Measurements from ENCODE around the gene CFAP221.

- TF ChIP-seq CTCF (IDR thresholded peaks at IDR 0.05) (no peak), POLR2A (IDR thresholded peaks at IDR 0.05) (no peak)
Observed at GRCh38 chr2:119702203-119702917, 158.1 kb downstream of the CFAP221 start.

Measured in uterus (tissue), 2 donors.